Epidermal melanocyte (primary cell): Measurements from ENCODE around the gene TTLL6.

Source experiments
- DNase-seq: peaks from one replicate; pipeline ENCODE4 v3.0.0; 2011; ENCODE audit warnings: low spot score; ENCODE audit not compliant: insufficient read length

The TTLL6 gene

DNA sequence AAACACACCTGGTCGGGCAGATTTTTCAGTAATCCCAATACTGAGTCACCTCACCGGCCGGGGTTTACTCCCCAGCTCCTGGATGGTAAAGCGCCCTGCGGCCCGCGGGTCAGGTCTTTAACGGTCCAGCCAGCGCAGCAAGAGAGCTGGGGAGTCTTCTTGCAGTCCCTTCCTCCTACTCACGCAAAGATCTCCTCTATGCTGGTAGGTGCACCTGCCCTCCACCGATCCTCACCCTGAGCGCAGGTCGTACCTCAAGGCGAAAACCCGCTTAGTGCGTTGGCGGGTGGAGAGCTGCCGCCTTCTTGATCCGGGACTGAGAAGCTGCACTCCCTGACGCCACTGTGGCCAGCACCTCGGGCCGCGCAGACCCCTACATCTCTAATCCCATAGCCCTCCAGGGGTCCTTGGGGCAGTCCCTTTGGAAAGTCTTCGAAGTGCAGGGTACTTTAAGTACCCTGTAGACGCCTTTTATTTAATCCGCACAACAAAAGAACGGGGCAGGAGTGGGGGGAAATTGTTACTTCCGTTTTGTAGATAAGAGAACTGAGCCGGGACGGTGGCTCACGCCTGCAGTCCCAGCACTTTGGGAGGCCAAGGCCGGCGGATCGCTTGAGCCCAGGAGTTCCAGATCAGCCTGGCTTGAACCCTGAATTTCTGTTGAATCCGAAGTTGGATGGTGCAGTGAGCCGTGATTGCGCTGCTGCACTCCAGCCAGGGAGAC, 78.1 kb downstream of the TTLL6 start:
- DNase-seq, result no peak

DNA sequence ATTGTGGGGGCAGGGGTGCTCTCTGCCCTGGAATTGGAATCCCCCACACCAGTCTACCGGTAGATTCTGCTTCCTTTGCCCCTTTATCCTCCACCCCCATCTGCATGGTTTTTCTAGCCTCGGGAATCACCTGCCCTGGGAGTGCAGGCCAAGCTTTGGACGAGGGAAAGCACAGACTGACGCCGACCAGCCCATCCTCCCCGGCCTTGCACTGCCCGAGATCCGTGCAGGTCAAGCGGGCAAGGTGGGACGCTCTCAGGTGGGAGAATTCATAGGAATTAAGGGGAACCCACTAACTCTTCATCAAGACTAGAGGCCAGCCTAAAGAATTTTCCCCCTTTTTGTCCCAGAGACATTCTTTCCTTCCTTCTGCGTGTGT, 78.6 kb downstream of the TTLL6 start:
- DNase-seq, result no peak

DNA sequence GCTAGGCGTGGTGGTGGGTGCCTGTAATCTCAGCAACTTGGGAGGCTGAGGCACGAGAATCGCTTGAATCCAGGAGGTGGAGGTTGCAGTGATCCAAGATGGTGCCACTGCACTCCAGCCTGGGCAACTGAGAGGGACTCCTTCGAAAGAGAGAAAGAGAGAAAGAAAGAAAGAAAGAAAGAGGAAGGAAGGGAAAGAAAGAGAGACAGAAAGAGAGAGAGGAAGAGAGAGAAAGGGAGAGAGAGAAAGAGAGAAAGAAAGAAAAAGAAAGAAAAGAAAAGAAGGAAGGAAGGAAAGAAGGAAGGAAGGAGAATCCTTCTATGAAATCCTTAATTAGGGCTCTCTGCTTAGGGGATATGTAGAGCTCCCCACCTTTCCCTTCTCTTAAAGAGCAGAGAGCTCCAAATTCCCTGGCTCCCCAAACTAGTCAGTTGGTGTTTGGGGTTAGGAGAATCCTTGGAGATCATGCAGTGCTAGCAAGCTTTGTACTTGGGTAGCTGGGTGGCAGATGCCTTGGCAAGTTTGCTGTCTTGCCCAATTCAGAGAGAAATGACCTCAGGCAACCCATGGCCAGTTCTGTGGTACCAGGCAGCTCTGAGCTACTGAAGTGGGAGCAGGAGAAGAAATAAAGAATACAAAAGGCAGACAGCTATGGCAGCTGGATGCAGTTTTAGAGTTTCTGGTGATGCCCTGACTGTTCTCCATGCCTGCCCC, 79.5 kb downstream of the TTLL6 start:
- DNase-seq, result no peak

- DNase-seq, result no peak
Observed at GRCh38 chr17:48735062-48735351, 82.0 kb downstream of the TTLL6 start.

DNA sequence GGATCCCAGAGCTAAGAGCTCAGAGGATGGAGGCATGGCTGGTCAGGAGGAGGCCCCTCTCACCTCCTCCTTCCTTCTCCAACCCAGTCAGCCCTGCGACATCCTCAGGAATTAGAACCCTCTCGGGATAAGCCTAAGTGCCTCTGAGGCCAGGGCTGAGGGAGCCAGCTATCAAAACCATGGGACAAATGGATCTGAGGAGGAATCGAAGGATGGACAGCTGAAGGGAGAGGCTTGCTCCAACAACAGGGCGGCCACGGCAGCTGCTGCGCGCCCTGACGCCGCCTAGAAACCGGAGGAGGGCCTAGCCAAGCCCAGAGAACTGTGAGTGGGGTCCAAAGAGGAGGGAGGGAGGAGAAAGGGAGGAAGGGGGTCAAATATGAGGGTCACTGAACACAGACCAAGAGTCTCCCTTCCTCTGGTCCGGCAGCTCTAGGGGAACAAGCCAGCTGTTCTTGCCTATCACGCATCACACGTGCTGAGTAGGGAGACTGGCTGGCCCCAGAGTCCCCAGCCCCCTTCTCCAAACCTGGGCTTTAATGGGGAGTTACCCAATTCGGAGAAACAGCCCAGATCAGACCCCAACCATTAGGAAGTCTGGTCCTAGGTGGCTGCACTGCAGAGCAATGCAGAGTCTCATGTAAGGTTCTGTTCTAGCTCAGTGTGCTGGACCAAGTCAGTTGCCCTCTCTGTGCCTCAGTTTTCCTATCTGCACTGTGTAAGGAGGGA, 82.5 kb downstream of the TTLL6 start:
- DNase-seq, result no peak

DNA sequence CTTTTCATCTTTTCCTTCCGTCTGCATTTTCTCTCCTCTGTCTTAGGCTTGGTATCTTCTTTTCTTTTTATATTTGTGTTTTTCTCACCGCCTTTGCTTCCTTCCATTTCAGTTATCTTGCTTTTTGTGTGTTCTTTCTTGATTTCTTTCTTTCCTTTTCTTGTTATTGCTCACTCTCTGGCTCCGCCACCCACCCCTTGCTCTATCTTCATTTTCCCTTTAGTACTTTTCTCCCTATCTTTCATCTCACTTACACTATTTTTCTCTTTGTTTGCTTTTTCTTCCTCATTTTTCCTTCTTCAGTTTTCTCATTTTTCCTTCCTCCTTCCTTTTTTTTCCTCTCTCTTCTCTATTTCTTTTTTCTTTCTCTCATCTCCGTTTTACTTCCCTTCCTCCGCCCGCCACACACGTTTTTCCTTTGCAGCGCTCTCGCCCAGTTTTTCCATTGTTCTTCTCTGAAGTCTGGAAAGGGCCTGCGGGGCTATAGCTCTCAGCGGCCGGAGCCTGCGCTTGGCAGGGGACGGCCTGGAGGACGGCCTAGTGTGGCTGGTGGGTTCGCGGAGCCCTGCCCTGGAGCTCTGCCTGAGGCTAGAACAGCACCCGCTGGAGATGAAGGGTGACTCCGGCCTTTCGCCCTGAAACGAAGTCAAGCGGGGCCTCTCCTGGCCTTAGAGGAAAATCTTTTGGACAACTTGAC, 83.2 kb downstream of the TTLL6 start:
- no peak for DNase-seq

DNA sequence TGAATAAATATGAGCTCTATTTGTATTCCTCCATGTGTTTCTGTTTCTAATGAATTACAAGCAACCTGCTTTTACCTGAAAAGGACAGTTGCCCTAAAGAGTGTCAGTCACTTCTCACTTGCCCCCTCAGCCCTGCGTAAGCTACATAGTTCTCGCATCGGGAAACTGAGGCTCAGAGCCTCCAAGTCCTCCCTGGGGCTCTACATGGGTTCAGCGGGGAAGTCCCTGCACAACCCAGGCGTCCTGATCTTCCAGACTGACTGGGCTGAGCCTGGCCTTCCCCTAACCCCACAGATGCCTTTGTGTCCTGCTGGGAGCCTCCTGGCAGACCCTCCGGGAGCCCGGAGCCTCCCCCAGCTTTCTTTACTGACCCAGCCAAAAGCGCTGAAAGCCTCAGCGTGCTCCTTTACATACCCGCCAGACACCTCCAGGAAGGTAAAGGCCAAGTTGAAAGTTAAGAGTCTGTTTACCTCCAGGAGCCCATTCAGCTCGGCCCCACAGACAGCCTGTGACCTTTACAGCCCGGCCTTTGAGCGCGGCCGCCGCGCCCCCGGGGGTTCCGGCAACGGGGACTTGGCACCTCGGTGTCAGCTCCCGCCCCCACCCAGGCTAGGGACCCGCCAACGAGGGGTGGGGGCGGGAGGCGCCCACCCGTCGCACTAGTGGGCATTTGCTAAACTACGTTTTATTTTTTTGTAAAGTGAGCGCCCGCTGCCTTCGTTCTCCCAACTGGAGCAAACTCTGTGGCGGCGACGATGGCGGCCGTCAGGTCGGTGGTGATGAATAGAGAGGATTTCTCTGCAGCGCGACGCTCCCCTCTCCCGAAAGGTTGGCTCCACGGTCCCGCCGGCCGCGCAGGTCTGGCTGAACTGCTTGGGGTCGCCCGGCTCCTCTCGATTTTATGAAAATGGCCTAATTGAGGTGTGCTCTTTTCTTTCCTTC, 84.1 kb downstream of the TTLL6 start:
- DNase-seq, result no peak

DNA sequence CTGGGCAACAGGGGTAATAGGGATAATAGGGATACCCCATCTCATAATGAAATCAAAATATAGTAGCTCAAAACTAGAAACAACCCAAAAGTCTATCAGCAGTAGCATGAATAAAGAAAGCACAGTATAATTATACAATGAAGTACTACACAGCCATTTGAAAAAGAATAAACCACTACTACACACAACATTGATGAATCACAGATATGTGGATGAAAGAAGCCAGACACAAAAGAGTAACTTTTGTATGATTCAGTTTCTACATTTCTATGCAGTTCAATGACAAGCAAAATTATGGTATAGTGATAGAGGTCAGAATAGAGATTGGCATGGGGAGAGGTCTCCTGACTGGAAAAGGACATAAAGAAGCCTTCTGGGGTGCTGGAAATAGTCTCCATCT, 85.7 kb downstream of the TTLL6 start:
- DNase-seq, result no peak

DNA sequence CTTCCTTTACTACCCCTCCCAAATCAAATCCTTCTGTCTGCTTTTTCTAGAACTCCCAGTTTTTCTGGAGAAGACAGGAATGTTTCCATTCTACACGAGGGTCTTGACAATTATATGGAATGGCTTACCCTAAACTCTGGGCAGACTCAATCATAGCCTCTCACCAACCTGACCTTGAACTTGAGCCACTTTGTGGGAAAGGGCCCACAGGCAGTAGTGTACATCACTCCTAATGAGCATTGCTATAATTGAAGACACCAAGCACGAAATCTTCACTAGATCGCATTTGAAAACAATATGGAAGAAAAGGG, 86.8 kb downstream of the TTLL6 start:
- DNase-seq, result no peak

DNA sequence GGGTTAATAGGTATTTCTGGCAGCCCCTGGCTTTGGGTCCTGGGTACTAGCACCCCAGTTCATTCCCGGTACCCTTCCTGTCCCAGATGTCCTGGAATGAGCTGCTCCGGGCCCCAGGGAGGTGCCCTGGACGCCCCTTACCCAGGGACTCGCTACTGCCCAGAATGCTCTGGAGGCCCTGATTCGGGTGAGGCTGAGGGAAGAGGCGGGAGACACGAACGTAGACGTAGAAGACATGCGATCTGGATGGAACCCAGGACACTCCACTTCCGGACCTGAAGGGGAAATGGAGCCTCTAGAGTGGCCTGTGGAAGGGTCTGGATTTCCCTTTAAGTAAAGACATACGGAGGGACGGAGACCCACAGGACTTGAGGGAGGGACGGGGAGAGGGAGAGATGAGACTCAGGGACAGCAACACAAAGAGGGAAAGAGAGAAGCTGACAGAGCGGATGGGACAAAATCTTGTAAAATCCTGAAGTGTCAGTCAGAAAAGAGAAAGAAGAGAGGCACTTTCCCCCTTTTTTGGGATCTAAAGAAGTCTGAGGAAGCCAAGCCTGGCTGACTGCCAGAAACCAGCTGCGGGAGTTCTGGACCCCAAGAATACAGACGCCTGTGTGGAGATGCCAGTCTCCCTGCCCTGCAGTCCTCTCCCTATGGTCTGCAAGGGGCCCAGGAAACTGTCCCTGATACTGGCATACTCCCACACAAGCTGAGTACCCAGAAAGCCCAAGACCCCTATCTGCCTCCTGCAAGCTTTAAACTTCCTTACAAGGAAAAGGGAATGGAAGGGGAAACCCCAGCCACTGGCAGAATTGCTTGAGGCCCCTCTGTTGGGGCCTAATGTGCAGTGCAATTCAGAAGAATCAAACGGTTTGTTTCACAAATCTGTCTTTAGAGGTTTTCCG, 87.4 kb downstream of the TTLL6 start:
- DNase-seq, result no peak

DNA sequence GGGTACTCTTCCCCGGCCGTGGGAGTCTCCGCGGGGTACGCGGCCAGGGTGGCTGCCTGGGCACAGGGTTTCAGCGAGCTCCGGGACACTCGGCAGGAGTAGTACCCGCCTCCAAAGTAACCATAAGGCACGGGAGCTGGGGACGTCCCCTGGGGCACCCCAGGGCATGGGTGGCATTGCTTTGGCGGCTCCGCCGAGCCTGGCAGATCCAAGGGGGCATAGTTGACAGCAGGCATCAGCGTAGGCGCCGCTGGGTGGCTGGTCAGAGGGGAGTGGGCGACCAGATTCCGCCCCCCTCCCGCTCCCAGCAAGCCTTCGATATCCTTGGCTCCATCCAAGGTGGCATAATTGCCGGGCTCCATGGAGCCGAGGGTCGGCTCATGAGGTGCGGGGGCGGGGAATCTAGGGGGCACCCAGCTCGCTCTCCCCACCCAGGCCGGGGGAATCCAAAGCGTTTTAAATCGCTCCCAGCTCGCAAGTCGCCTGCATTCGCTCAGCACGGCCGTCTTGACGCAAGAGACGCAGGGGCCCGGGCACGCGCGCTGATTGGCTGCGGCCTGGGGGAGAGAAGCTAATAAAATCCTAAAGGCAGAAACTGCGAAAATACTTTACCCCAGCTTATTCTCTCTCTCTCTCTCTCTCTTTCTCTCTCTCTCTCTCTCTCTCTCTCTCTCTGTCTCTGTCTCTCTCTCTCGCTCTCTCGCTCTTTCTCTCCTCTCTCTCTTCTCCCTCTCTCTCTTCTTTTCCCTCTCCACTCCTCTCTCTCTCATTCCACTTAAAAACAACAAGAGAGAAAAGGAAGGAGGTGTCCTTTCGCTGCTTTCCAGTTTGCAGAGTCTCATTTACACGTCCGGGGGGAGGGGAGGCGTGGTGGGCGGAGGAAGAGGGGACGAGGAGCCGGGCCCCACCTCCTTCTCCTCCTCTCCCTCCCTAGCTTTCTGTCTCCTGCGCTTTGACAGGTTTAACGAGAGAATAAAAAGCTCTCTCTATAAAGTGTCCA, 88.5 kb downstream of the TTLL6 start, which contains the start of gene HOXB13:
TSS of gene HOXB13 (minus strand) at position 519 of the 1,000 bp plus-strand sequence. CDS start at position 362, 157 bp downstream.
- no peak for DNase-seq

- DNase-seq, result no peak
Observed at GRCh38 chr17:48727415-48728175, 89.4 kb downstream of the TTLL6 start.

DNA sequence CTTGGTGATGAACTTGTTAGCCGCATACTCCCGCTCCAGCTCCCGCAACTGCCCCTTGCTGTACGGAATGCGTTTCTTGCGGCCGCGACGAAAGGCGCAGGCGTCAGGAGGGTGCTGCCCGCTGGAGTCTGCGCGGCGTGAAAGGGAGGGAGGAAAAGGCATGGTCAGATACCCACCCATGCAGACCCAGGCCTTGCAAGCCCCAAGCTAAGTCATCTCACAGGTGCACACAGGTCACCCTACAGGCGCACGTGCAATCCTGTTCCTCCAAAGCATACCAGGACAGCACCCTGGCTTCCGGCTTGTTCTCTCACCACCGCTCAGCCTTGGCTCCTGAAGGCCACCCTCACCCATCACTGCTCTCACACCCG, 90.1 kb downstream of the TTLL6 start:
- no peak for DNase-seq

- DNase-seq, result no peak
Observed at GRCh38 chr17:48726114-48726915, 90.7 kb downstream of the TTLL6 start.

GRCh38 chr17:48725288-48726064, 91.6 kb downstream of the TTLL6 start:
- DNase-seq, result no peak

- DNase-seq, result no peak
Observed at GRCh38 chr17:48725004-48725287, 92.1 kb downstream of the TTLL6 start.
